Activated naive CD8-positive, alpha-beta T cell treated with anti-CD3 and anti-CD28 coated beads, Interleukin-2, amount 10 ng/mL, durations not matched to agents 7 days and 5 days (primary cell): ENCODE data around the gene DHRS3. TPM values are rescaled to one million over a fixed set of nuclear protein-coding genes. Genes with fewer than 3 reads are reported as not detected.
"Not testable (repeated sequence)": the region's sequence is repeated elsewhere in the genome, so short reads cannot be mapped to it uniquely, and the experiment has no call there.

Source experiments
- ATAC-seq: fragments of 150-1000 bp; cut with Tn5 transposase; one replicate; pipeline ENCODE4 v1.10.0; 2021; ENCODE audit warnings: low read depth, moderate library complexity
- POLR2A ChIA-PET: fragments of 350-600 bp; sonication (Branson Sonifier 250); formaldehyde crosslinking; loops from one replicate; lab custom pipeline; 2021; ENCODE audit warnings: antibody characterized with exemption; lab: Charles Lee
- DNase-seq: peaks from one replicate; pipeline ENCODE4 v3.0.0; 2021
- H3K27ac Mint-ChIP-seq: one replicate; pipeline ENCODE4 v1.8.0; 2022; ENCODE audit warnings: mild to moderate bottlenecking, mixed read lengths
- H3K27me3 Mint-ChIP-seq: one replicate; pipeline ENCODE4 v1.8.0; 2022; ENCODE audit warnings: mild to moderate bottlenecking, moderate library complexity, mixed read lengths
- H3K36me3 Mint-ChIP-seq: one replicate; pipeline ENCODE4 v1.8.0; 2021; ENCODE audit warnings: mild to moderate bottlenecking, mixed read lengths
- H3K4me1 Mint-ChIP-seq: one replicate; pipeline ENCODE4 v1.8.0; 2021; ENCODE audit warnings: mixed read lengths
- H3K4me3 Mint-ChIP-seq: one replicate; pipeline ENCODE4 v1.8.0; 2022; ENCODE audit warnings: mild to moderate bottlenecking, moderate library complexity, mixed read lengths
- H3K9me3 Mint-ChIP-seq: one replicate; pipeline ENCODE4 v1.8.0; 2021; ENCODE audit warnings: mixed read lengths
- total RNA-seq, 2 experiments: library from RNA; stranded (reverse); gene quantifications; one replicate each; pipeline ENCODE4 v1.2.3, GENCODE V29; 2021

DHRS3 gene
- total RNA-seq, 2 experiments from 2014 or later: 105 to 109 TPM

- H3K9me3 Mint-ChIP-seq: peaks cover 20% of the 10 kb centered on the region
- POLR2A ChIA-PET: no interaction called here
- DNase-seq: peak; percentile 11
- H3K27me3 Mint-ChIP-seq: no peaks in the 10 kb centered on the region
- peaks cover 32% of the 10 kb centered on the region for H3K36me3 Mint-ChIP-seq
- no peak for ATAC-seq
- H3K27ac Mint-ChIP-seq: peak overlapping the region; percentile 2
- peaks cover 13% of the 10 kb centered on the region for H3K4me1 Mint-ChIP-seq
- H3K4me3 Mint-ChIP-seq: no peak overlapping the region
These were observed 85.3 kb downstream of the DHRS3 start for GRCh38 chr1:12532405-12533315.

GRCh38 chr1:12531179-12531499 is 86.9 kb downstream of the DHRS3 start:
- H3K9me3 Mint-ChIP-seq: peaks cover 9% of the 10 kb centered on the region
- H3K4me1 Mint-ChIP-seq: peaks cover 6% of the 10 kb centered on the region
- peaks cover 18% of the 10 kb centered on the region for H3K36me3 Mint-ChIP-seq
- H3K27ac Mint-ChIP-seq: no peak overlapping the region
- H3K27me3 Mint-ChIP-seq: no peaks in the 10 kb centered on the region
- POLR2A ChIA-PET: interaction anchor here (0.7 kb wide), 1 partner anchor 11 kb away, joined by 5 read pairs; no protein-coding TSS in a partner anchor
- H3K4me3 Mint-ChIP-seq: no peak overlapping the region
- DNase-seq (no peak), ATAC-seq (no peak)

GRCh38 chr1:12530462-12531178 is 87.4 kb downstream of the DHRS3 start:
- POLR2A ChIA-PET: interaction anchor here (0.7 kb wide), 1 partner anchor 11 kb away, joined by 5 read pairs; no protein-coding TSS in a partner anchor
- Mint-ChIP-seq H3K27ac (no peak overlapping the region), H3K9me3 (peaks cover 6% of the 10 kb centered on the region), H3K36me3 (peaks cover 15% of the 10 kb centered on the region), H3K4me3 (no peak overlapping the region), H3K4me1 (peaks cover 7% of the 10 kb centered on the region), H3K27me3 (no peaks in the 10 kb centered on the region)
- no peak for ATAC-seq
- DNase-seq: no peak

- DNase-seq: no peak
- ATAC-seq: no peak
- peaks cover 1% of the 10 kb centered on the region for H3K9me3 Mint-ChIP-seq
- no peak overlapping the region for H3K4me3 Mint-ChIP-seq
- POLR2A ChIA-PET: no interaction called here
- no peaks in the 10 kb centered on the region for H3K27me3 Mint-ChIP-seq
- H3K36me3 Mint-ChIP-seq: peaks cover 11% of the 10 kb centered on the region
- peaks cover 13% of the 10 kb centered on the region for H3K4me1 Mint-ChIP-seq
- no peak overlapping the region for H3K27ac Mint-ChIP-seq
These were observed 88.3 kb downstream of the DHRS3 start for GRCh38 chr1:12529640-12530174.

- Mint-ChIP-seq H3K4me3 (no peak overlapping the region), H3K9me3 (peaks cover 2% of the 10 kb centered on the region), H3K27me3 (no peaks in the 10 kb centered on the region), H3K36me3 (peaks cover 10% of the 10 kb centered on the region), H3K4me1 (peaks cover 13% of the 10 kb centered on the region), H3K27ac (no peak overlapping the region)
- ATAC-seq (no peak), DNase-seq (no peak)
- POLR2A ChIA-PET: interaction anchor here (0.7 kb wide), 1 partner anchor 1168 kb away, joined by 4 read pairs; no protein-coding TSS in a partner anchor
These were observed 89.8 kb downstream of the DHRS3 start for GRCh38 chr1:12528021-12528852.

GRCh38 chr1:12527564-12527963 is 90.4 kb downstream of the DHRS3 start:
- Mint-ChIP-seq H3K27ac (no peak overlapping the region), H3K27me3 (no peaks in the 10 kb centered on the region), H3K36me3 (peaks cover 10% of the 10 kb centered on the region), H3K4me1 (peaks cover 13% of the 10 kb centered on the region), H3K9me3 (peaks cover 2% of the 10 kb centered on the region), H3K4me3 (no peak overlapping the region)
- ATAC-seq: no peak
- POLR2A ChIA-PET: no interaction called here
- DNase-seq: no peak

GRCh38 chr1:12525311-12526181 is 92.5 kb downstream of the DHRS3 start:
- H3K4me1 Mint-ChIP-seq: peaks cover 13% of the 10 kb centered on the region
- POLR2A ChIA-PET: interaction anchor here (0.6 to 2.9 kb wide), 4 partner anchors 10 to 92 kb away, joined by 3 to 7 read pairs (median 4); no protein-coding TSS in a partner anchor
- H3K27me3 Mint-ChIP-seq: no peaks in the 10 kb centered on the region
- no peak overlapping the region for H3K4me3 Mint-ChIP-seq
- peaks cover 2% of the 10 kb centered on the region for H3K9me3 Mint-ChIP-seq
- ATAC-seq: no peak
- peak overlapping the region; percentile 77 for H3K27ac Mint-ChIP-seq
- peak; percentile 20 for DNase-seq
- H3K36me3 Mint-ChIP-seq: peaks cover 10% of the 10 kb centered on the region

GRCh38 chr1:12524266-12524665 is 93.7 kb downstream of the DHRS3 start:
- DNase-seq (no peak), ATAC-seq (no peak)
- no peak overlapping the region for H3K27ac Mint-ChIP-seq
- H3K36me3 Mint-ChIP-seq: peaks cover 18% of the 10 kb centered on the region
- H3K9me3 Mint-ChIP-seq: peaks cover 2% of the 10 kb centered on the region
- POLR2A ChIA-PET: interaction anchor here (0.7 to 0.9 kb wide), 2 partner anchors 9 to 48 kb away, joined by 3 to 4 read pairs; no protein-coding TSS in a partner anchor
- peaks cover 12% of the 10 kb centered on the region for H3K4me1 Mint-ChIP-seq
- H3K27me3 Mint-ChIP-seq: no peaks in the 10 kb centered on the region
- H3K4me3 Mint-ChIP-seq: no peak overlapping the region

GRCh38 chr1:12522780-12523179 is 95.2 kb downstream of the DHRS3 start:
- ATAC-seq, H3K9me3 Mint-ChIP-seq, H3K4me3 Mint-ChIP-seq, H3K27me3 Mint-ChIP-seq, H3K27ac Mint-ChIP-seq, POLR2A ChIA-PET, DNase-seq: not testable (repeated sequence)
- H3K36me3 Mint-ChIP-seq: peaks cover 24% of the 10 kb centered on the region
- H3K4me1 Mint-ChIP-seq: peaks cover 16% of the 10 kb centered on the region

GRCh38 chr1:12521096-12521495 is 96.9 kb downstream of the DHRS3 start:
- ATAC-seq (no peak), DNase-seq (peak; percentile 10)
- H3K27me3 Mint-ChIP-seq: no peaks in the 10 kb centered on the region
- H3K36me3 Mint-ChIP-seq: peaks cover 33% of the 10 kb centered on the region
- POLR2A ChIA-PET: interaction anchor here (2.4 kb wide), 1 partner anchor 11 kb away, joined by 6 read pairs; no protein-coding TSS in a partner anchor
- H3K9me3 Mint-ChIP-seq: peaks cover 6% of the 10 kb centered on the region
- H3K27ac Mint-ChIP-seq: no peak overlapping the region
- H3K4me3 Mint-ChIP-seq: no peak overlapping the region
- peaks cover 20% of the 10 kb centered on the region for H3K4me1 Mint-ChIP-seq

GRCh38 chr1:12519693-12520364 is 98.2 kb downstream of the DHRS3 start:
- Mint-ChIP-seq H3K27me3 (no peaks in the 10 kb centered on the region), H3K27ac (peak overlapping the region; percentile 17), H3K36me3 (peaks cover 36% of the 10 kb centered on the region), H3K9me3 (peaks cover 6% of the 10 kb centered on the region), H3K4me1 (peaks cover 11% of the 10 kb centered on the region), H3K4me3 (no peak overlapping the region)
- POLR2A ChIA-PET: interaction anchor here (0.7 to 2.4 kb wide), 2 partner anchors 9 to 111 kb away, joined by 3 to 6 read pairs; no protein-coding TSS in a partner anchor
- DNase-seq (peak; percentile 4), ATAC-seq (no peak)
